Measurements from ENCODE around the gene FAM107A.

FAM107A gene

GRCh38 chr3:58520403-58521335, 56.5 kb downstream of the FAM107A start:
- in situ Hi-C loops (cut with MboI; ENCODE audit: low sequenced_read_pairs), result no loop called here

- in situ Hi-C loops (cut with MboI; ENCODE audit: low sequenced_read_pairs), result no loop called here
These were observed 57.4 kb downstream of the FAM107A start for GRCh38 chr3:58519668-58520402.

GRCh38 chr3:58518291-58518789, 58.9 kb downstream of the FAM107A start:
- in situ Hi-C loops (cut with MboI; ENCODE audit: low sequenced_read_pairs), result no loop called here

GRCh38 chr3:58514405-58514804, 62.8 kb downstream of the FAM107A start:
- in situ Hi-C loops (cut with MboI; ENCODE audit: low sequenced_read_pairs), result no loop called here
